ENCODE data around the gene CALML5.
A peak's percentile ranks its signal among the peaks of the same experiment; 100 is the strongest.

CALML5 gene

DNA sequence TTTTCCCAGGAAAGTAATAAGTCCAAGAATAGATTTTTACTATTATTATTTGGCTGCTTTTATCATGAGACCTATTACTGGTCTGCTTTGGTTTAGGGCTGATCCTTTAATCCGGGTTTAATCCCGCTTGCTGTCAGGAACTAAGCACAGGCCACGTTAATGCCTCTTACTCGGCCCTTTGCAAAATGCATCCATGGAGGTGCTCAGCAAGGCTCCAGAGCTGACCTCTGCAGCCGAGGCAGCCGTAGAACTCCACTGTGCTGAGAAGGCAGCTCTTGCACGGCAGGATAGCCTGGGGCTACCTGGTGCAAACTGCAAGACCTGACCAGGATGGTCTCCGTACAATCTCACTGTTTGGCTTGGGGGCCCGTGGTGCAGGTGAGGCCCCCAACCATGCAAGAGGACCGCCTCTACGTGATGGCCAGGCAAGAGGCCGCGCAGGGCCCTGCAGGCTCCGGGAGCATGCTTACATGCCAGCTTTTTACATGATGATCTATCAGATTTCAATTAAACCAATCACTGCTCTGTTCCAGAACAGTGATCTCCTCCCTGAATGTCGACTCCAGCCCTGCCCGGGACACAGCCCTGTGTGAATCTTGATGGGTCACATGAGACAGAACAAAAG lies 15.0 kb upstream of the CALML5 start:
- DNase-seq = no peak

DNA sequence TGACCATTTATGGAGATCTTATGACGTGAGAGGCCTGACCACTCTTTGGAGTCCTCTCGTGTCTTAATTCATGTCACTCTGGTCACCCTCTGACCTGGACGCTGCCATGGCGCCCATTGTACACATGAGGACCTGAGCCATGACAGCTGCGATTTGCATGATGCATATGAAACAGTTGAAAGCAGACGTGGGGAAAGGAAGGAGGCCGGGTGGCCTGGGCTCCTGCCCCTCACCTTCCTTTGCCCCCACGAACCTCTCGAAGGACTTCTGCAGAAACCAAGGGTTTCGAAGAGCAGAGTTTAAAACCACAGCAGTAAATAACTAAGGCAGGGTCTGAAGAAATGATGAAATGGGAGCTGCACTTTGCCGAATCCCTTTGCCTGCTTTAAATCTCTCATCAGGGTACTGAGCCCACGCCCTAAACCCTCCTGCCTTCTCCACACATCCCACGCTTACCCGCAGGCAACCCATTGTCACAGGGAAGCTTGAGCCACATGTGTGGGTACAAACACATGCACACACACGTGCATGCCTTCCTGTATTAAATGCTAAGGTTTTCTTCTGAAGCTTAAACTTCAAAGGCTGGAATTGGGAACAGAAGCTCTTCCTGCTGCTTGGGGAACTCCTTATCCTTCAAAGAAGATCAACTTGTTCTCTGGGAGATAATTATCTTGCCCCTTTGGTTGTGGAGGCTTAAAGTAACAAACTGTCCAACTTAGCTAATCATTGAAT lies 13.7 kb upstream of the CALML5 start:
- no peak for DNase-seq

- no peak for DNase-seq
Observed at GRCh38 chr10:5512331-5512730, 13.0 kb upstream of the CALML5 start.

DNA sequence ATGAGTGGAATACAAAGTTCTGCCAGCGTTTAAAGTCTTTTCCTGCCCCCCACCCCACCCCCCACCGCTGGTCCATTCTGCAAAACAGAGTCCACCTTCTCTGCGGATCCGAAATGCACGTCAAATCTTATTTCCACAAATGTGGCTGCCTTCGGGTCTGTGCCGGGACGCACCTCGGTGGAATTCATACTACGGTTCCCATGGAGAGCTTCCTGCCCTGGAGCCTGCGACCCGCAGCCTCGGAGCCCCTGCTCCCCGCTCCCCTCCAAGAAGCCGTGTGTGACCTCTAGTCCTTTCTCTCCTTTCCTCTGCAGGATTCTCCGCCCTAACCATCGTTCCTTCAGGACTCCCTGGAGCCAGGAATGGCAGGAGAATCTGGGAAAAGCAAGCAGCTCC lies 12.5 kb upstream of the CALML5 start:
- no peak for DNase-seq

DNA sequence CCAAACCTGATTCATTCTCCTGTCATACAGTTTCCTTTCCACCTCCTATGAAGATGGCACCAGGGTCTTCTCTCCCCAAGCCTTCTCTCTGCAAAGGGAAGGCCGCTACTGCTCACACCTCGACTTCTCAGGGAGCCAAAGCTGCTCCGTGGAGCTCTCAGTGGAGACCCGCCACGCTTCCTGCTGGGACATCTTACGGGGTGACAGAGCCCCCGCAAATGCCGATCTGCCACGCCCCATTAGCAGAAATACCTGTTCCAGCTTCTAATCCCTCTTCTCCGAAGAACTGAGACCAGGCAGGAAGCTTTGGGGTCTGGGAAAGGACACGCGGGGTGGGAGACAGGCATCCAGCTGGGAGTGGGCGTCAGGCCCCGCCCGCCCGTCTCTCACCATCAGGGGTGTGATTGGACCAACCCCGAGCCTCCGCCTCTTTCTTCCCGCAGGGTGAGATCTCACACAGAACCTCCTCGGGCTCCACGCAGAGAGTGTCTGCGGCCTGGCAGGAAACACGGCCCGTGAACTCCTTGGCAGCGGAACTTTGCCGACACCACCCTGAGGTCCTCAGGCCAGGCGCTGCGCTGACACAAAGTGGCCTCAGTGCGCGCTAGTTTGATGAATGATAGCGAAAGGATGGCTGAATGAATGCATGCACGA lies 12.0 kb upstream of the CALML5 start:
- DNase-seq = no peak

- DNase-seq = no peak
Observed at GRCh38 chr10:5510281-5511072, 11.1 kb upstream of the CALML5 start.

DNA sequence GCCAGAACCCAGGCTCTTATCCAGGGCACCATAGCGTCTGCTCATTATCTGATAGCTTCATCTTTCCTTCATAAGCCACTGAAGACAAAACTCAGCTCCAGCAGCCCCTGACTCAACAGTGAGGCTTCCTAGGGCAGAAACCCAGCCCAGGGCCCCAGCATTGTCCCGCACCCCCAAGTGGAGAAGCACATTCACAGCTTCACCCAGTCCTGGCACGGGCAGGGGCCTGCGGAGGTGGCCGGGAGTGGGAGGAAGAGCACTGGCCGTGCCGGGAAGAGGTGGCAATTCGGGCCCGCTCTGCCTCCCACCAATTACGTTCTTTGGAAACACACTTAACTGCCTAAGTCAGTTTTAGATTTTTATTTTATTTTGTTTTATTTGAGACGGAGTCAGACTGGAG lies 10.3 kb upstream of the CALML5 start:
- DNase-seq = no peak

DNA sequence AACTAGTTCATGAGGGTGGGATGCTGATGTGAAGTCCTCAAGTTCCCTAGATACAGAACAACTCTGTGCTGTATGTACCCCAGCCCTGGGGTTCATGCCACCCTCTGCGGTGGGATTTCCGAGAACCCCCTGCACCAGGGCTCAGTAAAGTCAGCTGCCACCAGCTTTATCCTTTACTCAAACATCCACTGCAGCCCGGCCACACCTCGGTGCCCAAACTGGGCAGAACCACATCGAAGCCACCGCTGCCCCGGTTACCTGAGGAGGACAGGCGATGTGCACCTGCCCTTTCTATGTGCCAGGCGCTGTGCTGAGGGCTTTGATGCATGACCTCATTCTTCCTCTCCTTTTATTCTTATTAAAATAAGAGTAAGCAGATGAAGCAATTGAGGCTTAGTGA lies 9.9 kb upstream of the CALML5 start:
- no peak for DNase-seq

- DNase-seq = no peak
Observed at GRCh38 chr10:5508786-5509185, 9.4 kb upstream of the CALML5 start.

DNA sequence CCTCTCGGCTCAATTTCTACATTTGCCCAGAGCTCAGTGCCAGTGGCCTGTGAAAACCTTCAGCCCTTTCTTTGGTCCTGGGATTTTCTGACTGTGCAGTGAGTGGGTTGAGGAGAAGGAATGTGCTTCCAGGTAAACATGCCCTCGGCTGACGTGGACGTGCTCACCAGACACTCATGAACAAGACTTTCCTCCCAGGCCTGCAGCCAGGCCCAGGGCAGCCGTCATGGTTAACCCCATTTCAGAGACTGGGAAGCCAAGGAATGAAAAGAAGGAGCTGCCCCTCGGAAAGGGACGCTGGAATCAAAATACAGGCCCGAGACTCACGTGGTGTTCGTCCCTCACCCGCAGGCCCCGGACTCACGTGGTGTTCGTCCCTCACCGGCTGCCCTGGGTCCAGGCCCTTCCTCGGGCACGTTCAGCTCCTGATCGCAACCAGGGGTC lies 8.8 kb upstream of the CALML5 start:
- DNase-seq = no peak

- no peak for DNase-seq
Observed at GRCh38 chr10:5507649-5508131, 8.3 kb upstream of the CALML5 start.

DNA sequence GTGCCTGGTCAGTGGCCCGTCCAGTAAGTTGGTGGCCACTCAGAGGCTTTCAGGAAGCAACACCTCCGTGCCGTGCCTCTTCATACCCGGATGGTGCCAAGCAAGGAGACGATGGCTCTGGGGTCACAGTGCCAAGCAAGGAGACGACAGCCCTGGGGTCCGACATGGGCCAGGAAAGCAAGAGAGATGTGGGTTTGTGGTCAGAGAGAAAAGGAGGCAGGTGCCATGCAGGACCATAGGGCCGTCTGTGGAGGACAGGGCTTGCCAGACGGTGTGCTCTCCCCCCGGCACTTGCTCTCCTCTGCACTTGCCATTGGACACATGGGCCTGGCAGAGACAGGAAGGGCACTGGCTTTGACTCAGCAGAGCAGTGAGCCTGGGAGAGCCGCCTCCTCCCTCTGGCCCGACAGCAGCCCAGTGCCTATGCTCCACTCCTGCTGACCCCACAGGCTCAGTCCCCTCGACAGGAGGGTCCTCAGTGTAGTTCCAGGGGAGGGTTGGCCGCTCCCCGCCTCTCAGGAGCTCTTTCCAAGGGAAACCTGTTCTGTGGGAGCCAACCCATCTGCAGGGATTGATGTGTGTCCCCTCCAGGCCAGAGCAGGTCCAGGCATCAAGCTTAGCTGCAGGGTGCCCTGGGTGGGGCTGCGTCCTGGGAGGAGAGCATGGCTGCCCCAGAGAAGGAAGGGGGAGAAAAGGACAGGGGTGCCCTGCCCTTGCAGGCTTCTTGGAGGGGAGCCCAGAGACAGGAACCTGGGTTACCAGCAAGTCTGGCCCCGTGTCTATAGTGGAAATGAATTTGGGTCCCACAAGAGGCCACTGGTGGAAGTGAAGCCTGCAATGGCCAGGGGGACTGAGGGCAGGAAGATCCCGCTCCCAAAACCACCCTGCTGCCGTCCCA lies 7.6 kb upstream of the CALML5 start:
- DNase-seq = no peak

GRCh38 chr10:5506246-5506645 lies 6.9 kb upstream of the CALML5 start:
- DNase-seq = no peak

DNA sequence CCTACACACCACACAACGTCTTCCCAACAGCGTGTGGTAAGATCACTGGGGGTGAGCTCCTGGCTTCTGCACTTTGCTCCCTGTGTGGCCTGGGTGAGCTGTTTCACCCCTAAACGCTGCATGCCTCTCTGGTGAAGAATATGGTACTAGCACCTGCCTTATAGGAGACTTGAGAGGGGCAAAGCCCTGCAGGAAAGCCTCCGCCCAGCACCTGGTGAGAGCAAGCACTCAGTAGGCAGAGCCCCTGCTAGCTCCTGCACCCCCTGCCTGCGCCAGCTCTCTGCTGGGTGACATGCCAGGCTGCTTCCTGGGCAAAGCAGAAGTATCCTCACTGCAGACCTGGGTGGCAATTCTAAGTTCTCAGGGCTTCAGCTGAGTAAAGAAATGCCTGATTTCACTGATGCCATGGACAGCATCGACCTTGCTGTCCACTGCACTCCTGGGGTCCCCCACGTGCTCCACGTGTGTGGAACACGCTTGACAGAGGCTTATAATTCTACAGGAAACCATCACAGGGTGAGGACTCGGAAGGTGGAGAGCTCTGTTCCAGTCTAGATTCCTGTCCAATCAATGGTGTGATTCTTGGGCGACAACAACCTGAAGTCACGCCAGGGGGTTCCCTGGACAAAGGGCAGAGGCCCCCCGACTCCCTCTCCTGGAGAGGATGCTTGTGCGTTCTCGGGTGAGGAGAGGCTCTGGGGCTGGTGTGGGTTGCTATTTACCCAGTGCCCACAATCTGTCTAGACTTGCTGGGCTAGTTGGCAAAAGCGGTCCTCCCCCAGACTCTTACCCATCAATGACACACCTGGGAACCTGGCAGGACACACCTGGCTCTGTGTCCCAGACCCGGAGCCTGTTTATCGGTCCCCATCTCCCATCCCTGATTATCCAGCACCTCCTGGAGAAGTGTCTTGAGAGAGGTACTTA lies 5.0 kb upstream of the CALML5 start:
- DNase-seq = peak; percentile 33

DNA sequence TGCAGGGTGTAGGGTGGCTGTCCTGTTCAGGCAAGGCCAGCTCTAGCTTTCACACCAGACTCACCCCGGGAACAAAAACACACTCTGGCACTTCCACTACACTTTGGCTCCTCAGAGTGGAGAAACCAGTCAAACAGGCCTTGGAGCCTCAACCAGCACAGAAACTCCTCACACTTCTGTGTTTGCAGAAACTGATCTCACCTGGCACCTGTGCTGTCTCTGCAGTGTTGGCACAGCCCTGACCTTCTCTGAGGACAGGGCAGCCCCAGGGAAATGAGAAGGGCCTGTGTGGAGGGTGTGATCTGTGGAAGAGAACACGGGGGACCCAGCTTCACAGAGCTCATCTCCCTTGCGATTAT lies 4.1 kb upstream of the CALML5 start:
- DNase-seq = peak; percentile 17

DNA sequence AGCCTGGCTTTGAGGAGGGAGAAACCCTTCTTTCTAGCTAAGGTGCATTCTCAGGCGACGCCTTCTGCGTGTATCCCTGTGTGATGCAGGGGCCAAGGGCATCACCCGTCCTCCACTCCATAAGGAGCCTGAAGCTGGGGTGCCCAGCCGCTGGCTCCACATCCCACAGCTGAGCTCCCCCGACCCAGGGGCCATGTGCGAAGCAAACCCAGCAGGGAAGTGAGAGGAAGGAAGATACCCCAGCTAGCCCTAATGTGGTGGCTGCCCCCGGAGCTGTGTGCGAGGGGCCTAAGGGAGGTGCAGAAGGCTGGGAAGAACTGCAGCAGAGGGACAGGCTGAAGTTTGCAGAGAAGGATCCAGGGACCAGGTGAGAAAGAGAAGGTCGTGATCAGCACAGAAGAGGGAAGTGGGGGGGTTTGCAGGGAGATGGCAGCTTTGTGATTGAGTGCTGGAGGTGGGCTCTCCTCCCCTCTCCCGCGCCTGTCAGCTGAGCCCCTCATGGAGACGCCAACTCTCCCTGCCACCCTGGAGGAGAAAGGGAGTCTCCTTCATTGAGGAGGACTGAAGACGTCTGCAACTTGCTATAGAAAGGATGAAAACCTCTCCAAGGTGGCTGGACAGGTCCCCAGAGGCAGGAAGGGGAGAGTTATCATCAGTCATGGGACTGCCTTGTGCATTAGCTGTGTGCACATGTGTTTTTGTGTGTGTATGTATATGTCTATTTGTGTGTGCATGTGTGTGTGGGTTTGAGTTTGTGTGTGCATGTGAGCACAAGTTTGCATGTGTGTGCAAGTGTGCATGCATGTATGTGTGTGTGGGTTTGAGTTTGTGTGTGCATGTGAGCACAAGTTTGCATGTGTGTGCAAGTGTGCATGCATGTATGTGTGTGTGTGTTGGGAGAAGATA lies 3.5 kb upstream of the CALML5 start:
- DNase-seq = peak; percentile 24

DNA sequence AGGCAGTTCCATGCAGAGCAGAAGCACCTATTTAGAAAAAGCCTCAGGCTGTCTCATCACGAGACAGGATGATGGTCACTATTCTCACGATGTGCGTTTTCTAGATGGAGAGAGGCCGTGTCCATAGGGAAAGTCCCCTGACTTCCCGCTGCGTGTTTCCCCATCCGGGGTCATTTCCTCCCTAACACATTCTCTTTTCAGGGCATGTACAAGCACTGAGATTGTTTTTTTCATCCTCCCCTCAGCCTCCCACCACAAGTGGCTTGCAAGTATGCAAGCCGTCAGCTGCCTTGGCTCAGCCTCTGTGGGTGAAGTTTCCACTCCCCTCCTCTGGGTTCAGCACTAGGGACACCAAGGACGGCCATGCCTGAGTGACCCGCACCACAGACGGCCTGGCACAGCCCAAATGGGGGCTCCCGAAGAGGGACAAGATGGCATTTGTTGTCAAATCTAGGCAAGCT lies 2.7 kb upstream of the CALML5 start:
- peak; percentile 58 for DNase-seq

DNA sequence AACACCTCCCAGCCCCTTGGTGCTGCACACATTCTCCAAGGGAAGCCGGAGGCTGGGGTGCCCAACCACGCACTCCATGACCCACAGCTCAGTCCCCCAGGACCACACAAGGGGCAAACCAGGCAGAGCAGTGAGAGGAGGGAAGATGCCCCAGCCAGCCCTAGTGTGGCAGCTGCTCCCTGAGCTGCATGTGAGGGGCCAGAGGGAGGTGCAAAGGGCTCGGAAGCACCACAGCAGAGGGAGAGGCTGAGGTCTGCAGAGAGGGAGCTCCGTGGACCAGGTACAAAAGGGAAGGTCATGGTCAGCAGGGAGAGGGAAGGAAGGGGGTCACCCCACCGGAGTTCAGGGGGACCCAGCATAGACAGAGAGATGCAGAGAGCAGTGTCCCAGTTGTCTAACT lies 1.5 kb upstream of the CALML5 start:
- DNase-seq = peak; percentile 44

- DNase-seq = peak; percentile 9
Observed at GRCh38 chr10:5500162-5500670, 846 bp upstream of the CALML5 start.
